Psoas muscle (tissue), 8 donors: ENCODE measurements around the gene PELO. TPM values are rescaled to one million over a fixed set of nuclear protein-coding genes. Genes with fewer than 3 reads are reported as not detected.

Experiments used
- ATAC-seq, 4 donors: fragments of 200-7000 bp; cut with Tn5 transposase; one replicate each; pipeline ENCODE4 v1.9.1; 2020; ENCODE audit warnings: moderate library complexity in 3 of 4, mild to moderate bottlenecking in 2 of 4
- DNase-seq, 2 donors: peaks; one replicate each; pipeline ENCODE4 v3.0.0-alpha.2; 2020
- H3K27ac ChIP-seq: fragments of 200-600 bp; one replicate; pipeline ENCODE4 v1.8.0; 2022
- H3K27me3 ChIP-seq, 3 donors: fragments of 200-600 bp in 1 of 3; one replicate each; pipeline versions ENCODE4 v1.6.1 to v1.8.0; 2013 to 2022; ENCODE audit warnings: low read length in 2 of 3, mild to moderate bottlenecking in 2 of 3, moderate library complexity in 1 of 3; ENCODE audit not compliant: insufficient read depth in 3 of 3
- H3K36me3 ChIP-seq, 2 donors: fragments of 200-600 bp in 1 of 2; one replicate each; pipeline versions ENCODE4 v1.6.1 to v1.8.0; 2013 to 2022; ENCODE audit warnings: low read depth in 1 of 2, mild to moderate bottlenecking in 1 of 2, moderate library complexity in 1 of 2; ENCODE audit not compliant: insufficient read depth in 1 of 2
- H3K4me1 ChIP-seq: fragments of 200-600 bp; one replicate; pipeline ENCODE4 v1.8.0; 2022
- H3K4me3 ChIP-seq: fragments of 200-600 bp; one replicate; pipeline ENCODE4 v1.8.0; 2022; ENCODE audit warnings: mild to moderate bottlenecking
- H3K9me3 ChIP-seq: fragments of 200-600 bp; one replicate; pipeline ENCODE4 v1.8.0; 2022
- WGBS, 3 donors: extraction: QIAGEN DNeasy Blood & Tissue Kit; methylation state at CpG; one replicate each; pipeline versions ENCODE4 v1.1.6 to v1.1.7; 2013; 5-methylcytosine and 5-hydroxymethylcytosine counted together
- intact Hi-C, 2 donors: fragments of 100-400 bp; cut with DNase I; formaldehyde crosslinking; loops; one replicate each; pipeline versions ENCODE4 v1.11.0 to v1.14.2; 2022
- polyA plus RNA-seq, 3 donors: library from polyadenylated mRNA; stranded (reverse); fragments of 200-250 nt; gene quantifications; one replicate each; pipeline ENCODE4 v1.2.3, GENCODE V29; 2013
- total RNA-seq, 4 donors: library from RNA; stranded (reverse); fragmentation: NEBNext Ultra II Directional in 2 of 4; extraction: Animal tissue kit (Norgen Biotek cat#: 25700) in 2 of 4; gene quantifications; one replicate each; pipeline versions ENCODE4 v1.2.1 to v1.2.4, GENCODE V29; 2021 to 2023
- TF ChIP-seq, protein P1 (sequence below): fragments of 200-600 bp; IDR thresholded peaks from one replicate; pipeline ENCODE4 v1.8.0; 2022; ENCODE audit warnings: antibody characterized with exemption
- donor health status: healthy with polysubstance abuse.
- donor health status: DM: no; HTN: no; CAD: no; lungs with moderate emphysema.
- donor health status: Bipolar disorder and iron deficiency.
- donor health status: healthy.
- donor health status: DM: yes; HTN: yes; CAD: no.
- donor health status: DM: no; HTN: no; CAD: no.
- donor health status: DM: no; HTN: no; CAD: no.
- donor health status: DM: yes; HTN: yes; CAD: no.

PELO gene
- total and polyA plus RNA-seq, 7 donors = 13.1 to 30.1 (median 25.6) TPM

GRCh38 chr5:52821901-52822300 lies 34.2 kb downstream of the PELO start:
- no peak for ATAC-seq
- peaks cover 13% of the 10 kb centered on the region for H3K4me1 ChIP-seq
- WGBS, 3 donors = 35 to 48% (median 37%) methylated on average over 1 of the region's 1 CpG
- H3K36me3 ChIP-seq = no peaks in the 10 kb centered on the region
- no peak for DNase-seq
- no peaks in the 10 kb centered on the region for H3K9me3 ChIP-seq
- H3K27me3 ChIP-seq = no peaks in the 10 kb centered on the region
- H3K27ac ChIP-seq = peak overlapping the region; percentile 54
- intact Hi-C loops = no loop called here
- H3K4me3 ChIP-seq = peak overlapping the region; percentile 5
- TF ChIP-seq, protein P1, sequence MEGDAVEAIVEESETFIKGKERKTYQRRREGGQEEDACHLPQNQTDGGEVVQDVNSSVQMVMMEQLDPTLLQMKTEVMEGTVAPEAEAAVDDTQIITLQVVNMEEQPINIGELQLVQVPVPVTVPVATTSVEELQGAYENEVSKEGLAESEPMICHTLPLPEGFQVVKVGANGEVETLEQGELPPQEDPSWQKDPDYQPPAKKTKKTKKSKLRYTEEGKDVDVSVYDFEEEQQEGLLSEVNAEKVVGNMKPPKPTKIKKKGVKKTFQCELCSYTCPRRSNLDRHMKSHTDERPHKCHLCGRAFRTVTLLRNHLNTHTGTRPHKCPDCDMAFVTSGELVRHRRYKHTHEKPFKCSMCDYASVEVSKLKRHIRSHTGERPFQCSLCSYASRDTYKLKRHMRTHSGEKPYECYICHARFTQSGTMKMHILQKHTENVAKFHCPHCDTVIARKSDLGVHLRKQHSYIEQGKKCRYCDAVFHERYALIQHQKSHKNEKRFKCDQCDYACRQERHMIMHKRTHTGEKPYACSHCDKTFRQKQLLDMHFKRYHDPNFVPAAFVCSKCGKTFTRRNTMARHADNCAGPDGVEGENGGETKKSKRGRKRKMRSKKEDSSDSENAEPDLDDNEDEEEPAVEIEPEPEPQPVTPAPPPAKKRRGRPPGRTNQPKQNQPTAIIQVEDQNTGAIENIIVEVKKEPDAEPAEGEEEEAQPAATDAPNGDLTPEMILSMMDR = no peak

GRCh38 chr5:52822437-52822836 lies 34.7 kb downstream of the PELO start:
- 7 to 9% (median 8%) methylated on average over 6 of the region's 6 CpGs for WGBS, 3 donors
- TF ChIP-seq, protein P1 = no peak
- Histone ChIP-seq H3K27ac (peak overlapping the region; percentile 54), H3K27me3 (no peaks in the 10 kb centered on the region), H3K4me3 (peak overlapping the region; percentile 9), H3K4me1 (peaks cover 13% of the 10 kb centered on the region), H3K9me3 (no peaks in the 10 kb centered on the region), H3K36me3 (no peaks in the 10 kb centered on the region)
- intact Hi-C loops = no loop called here
- ATAC-seq (peak; percentile 89 to 99 (median 96)), DNase-seq (peak; percentile 70 to 85)

- ATAC-seq (no peak), DNase-seq (no peak)
- Histone ChIP-seq H3K9me3 (no peaks in the 10 kb centered on the region), H3K4me1 (peaks cover 13% of the 10 kb centered on the region), H3K4me3 (no peak overlapping the region), H3K27ac (no peak overlapping the region), H3K36me3 (no peaks in the 10 kb centered on the region), H3K27me3 (no peaks in the 10 kb centered on the region)
- TF ChIP-seq, protein P1 = no peak
- intact Hi-C loops = no loop called here
- 89 to 100% (median 100%) methylated on average over 1 of the region's 1 CpG for WGBS, 3 donors
Observed at GRCh38 chr5:52824827-52825226, 37.1 kb downstream of the PELO start.

GRCh38 chr5:52825826-52826225 lies 38.1 kb downstream of the PELO start:
- TF ChIP-seq, protein P1 = no peak
- Histone ChIP-seq H3K4me3 (no peak overlapping the region), H3K9me3 (no peaks in the 10 kb centered on the region), H3K27me3 (no peaks in the 10 kb centered on the region), H3K27ac (no peak overlapping the region), H3K36me3 (no peaks in the 10 kb centered on the region), H3K4me1 (peaks cover 13% of the 10 kb centered on the region)
- intact Hi-C loops = no loop called here
- DNase-seq (no peak), ATAC-seq (no peak)
- 92 to 98% (median 97%) methylated on average over 2 of the region's 2 CpGs for WGBS, 3 donors

DNA sequence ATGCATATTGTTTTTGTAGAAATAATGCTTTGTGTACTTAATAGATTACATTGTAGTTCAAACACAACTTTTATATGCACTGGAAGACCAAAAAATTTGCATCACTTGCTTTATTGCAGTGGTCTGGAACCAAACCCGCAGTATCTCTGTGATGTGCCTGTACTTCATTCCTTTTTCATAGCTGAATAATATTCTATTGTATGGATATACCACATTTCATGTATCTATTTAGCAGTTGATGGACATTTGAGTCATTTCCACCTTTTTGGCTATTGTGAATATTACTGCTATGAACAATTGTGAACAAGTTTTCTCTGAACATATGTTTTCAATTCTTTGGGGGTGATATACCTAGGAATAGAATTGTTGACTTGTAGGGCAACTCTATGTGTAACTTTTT lies 40.1 kb downstream of the PELO start:
- ATAC-seq = no peak
- no peaks in the 10 kb centered on the region for H3K36me3 ChIP-seq
- no peaks in the 10 kb centered on the region for H3K9me3 ChIP-seq
- H3K4me3 ChIP-seq = no peak overlapping the region
- H3K27me3 ChIP-seq = no peaks in the 10 kb centered on the region
- no peak for DNase-seq
- 94 to 100% (median 99%) methylated on average over 1 of the region's 1 CpG for WGBS, 3 donors
- peaks cover 3% of the 10 kb centered on the region for H3K4me1 ChIP-seq
- intact Hi-C loops = no loop called here
- TF ChIP-seq, protein P1 = no peak
- no peak overlapping the region for H3K27ac ChIP-seq
